GM12878 (cell line): Measurements from ENCODE around the gene OR6B1. TPM values are rescaled to one million over a fixed set of nuclear protein-coding genes. Genes with fewer than 3 reads are reported as not detected.

Experiments
- ATAC-seq: fragments of 200-7000 bp; cut with Tn5 transposase; 3 replicates; pipeline ENCODE4 v1.9.1; 2020; ENCODE audit warnings: mild to moderate bottlenecking, moderate library complexity
- BruUV-seq: library from RNA; stranded (reverse); fragments of 400-500 nt; replicated peaks from 2 replicates; lab custom pipeline; 2021; lab: Mats Ljungman, UMichigan
- CTCF ChIA-PET: fragments of 300-600 bp; sonication (Branson Sonifier 250); formaldehyde crosslinking; extraction: SDS; loops from one replicate; lab custom pipeline; 2021; ENCODE audit warnings: inconsistent platforms; lab: Yijun Ruan, JAX
- POLR2A ChIA-PET: fragments of 350-600 bp; formaldehyde crosslinking; extraction: SDS; loops from one replicate; lab custom pipeline; 2021; ENCODE audit warnings: inconsistent platforms; lab: Charles Lee
- RAD21 ChIA-PET: fragments of 300-600 bp; sonication (Branson Sonifier 250); formaldehyde crosslinking; loops from one replicate; lab custom pipeline; 2023; ENCODE audit warnings: antibody characterized with exemption; ENCODE audit not compliant: unreplicated experiment; lab: Charles Lee
- SMC1A ChIA-PET: fragments of 300-600 bp; sonication (Branson Sonifier 250); formaldehyde crosslinking; loops from one replicate; lab custom pipeline; 2023; ENCODE audit not compliant: unreplicated experiment, uncharacterized antibody; lab: Charles Lee
- DNase-seq: peaks from one replicate; pipeline ENCODE4 v3.0.0-alpha.2; 2011; ENCODE audit warnings: low read depth, low spot score
- FAIRE-seq: peaks from 3 replicates; lab custom pipeline; 2011; peaks lifted over from hg19 to GRCh38; lab: Jason Lieb, UNC
- H2AFZ ChIP-seq: 2 replicates; pipeline ENCODE4 v1.6.0; 2011; ENCODE audit warnings: low read depth, low read length, control low read depth; ENCODE audit not compliant: control insufficient read depth
- H3K27ac ChIP-seq: 2 replicates; pipeline ENCODE4 v1.5.1; 2011; ENCODE audit warnings: control low read depth; ENCODE audit not compliant: control insufficient read depth, insufficient read depth
- H3K27me3 ChIP-seq, 2 experiments: replicated peaks in 1 of 2; 2 replicates each; pipeline versions ENCODE4 v1.6.0 to v1.6.1; 2011; ENCODE audit warnings: low read length in 1 of 2; ENCODE audit not compliant: control insufficient read depth in 2 of 2, insufficient read depth in 2 of 2
- H3K36me3 ChIP-seq, 2 experiments: 2 replicates each; pipeline ENCODE4 v1.5.1; 2011; ENCODE audit warnings: low read length in 1 of 2; ENCODE audit not compliant: control insufficient read depth in 2 of 2, insufficient read depth in 2 of 2
- H3K4me1 ChIP-seq: 2 replicates; pipeline ENCODE4 v1.6.1; 2011; ENCODE audit warnings: mild to moderate bottlenecking, low read length, moderate library complexity, mixed read lengths; ENCODE audit not compliant: control insufficient read depth, insufficient read depth
- H3K4me2 ChIP-seq: 2 replicates; pipeline ENCODE4 v1.6.0; 2011; ENCODE audit warnings: control low read depth; ENCODE audit not compliant: control insufficient read depth, insufficient read depth
- H3K4me3 ChIP-seq: fragments of 200-600 bp; sonication (generic); 2 replicates; pipeline ENCODE4 v1.5.1; 2016
- H3K79me2 ChIP-seq: 2 replicates; pipeline ENCODE4 v1.6.0; 2011; ENCODE audit warnings: low read length; ENCODE audit not compliant: control insufficient read depth, insufficient read depth
- H3K9ac ChIP-seq: 2 replicates; pipeline ENCODE4 v1.8.0; 2011; ENCODE audit warnings: low read length, control low read depth, mixed read lengths; ENCODE audit not compliant: control insufficient read depth, insufficient read depth
- H3K9me3 ChIP-seq: replicated peaks from 3 replicates; pipeline ENCODE4 v1.5.1; 2011; ENCODE audit warnings: mild to moderate bottlenecking, low read length; ENCODE audit not compliant: control insufficient read depth, insufficient read depth
- H4K20me1 ChIP-seq: 2 replicates; pipeline ENCODE4 v1.6.0; 2011; ENCODE audit not compliant: control insufficient read depth, insufficient read depth
- ATF7 ChIP-seq: fragments of 450-650 bp; IDR thresholded peaks from 2 replicates; pipeline ENCODE4 v1.6.1; 2016; ENCODE audit warnings: low read depth, mild to moderate bottlenecking
- EED ChIP-seq: sonication (generic); IDR thresholded peaks from 2 replicates; pipeline ENCODE4 v1.6.1; 2016; ENCODE audit warnings: antibody characterized with exemption, low read depth
- EP300 ChIP-seq, 2 experiments: fragments of 150-350 bp in 1 of 2; IDR thresholded peaks; 2 replicates each; pipeline ENCODE4 v1.6.1; 2011 to 2012; ENCODE audit warnings: low read depth in 2 of 2, low read length in 2 of 2, borderline replicate concordance in 1 of 2, improper control_type of control experiment in 1 of 2, inconsistent platforms in 1 of 2; ENCODE audit not compliant: control insufficient read depth in 1 of 2
- IRF3 ChIP-seq: fragments of 450-650 bp; IDR thresholded peaks from 2 replicates; pipeline ENCODE4 v1.6.1; 2014; ENCODE audit warnings: mild to moderate bottlenecking
- MYB ChIP-seq: fragments of 150-350 bp; IDR thresholded peaks from 2 replicates; pipeline ENCODE4 v1.6.1; 2014; ENCODE audit warnings: mild to moderate bottlenecking, low read depth, low read length, borderline replicate concordance
- NFYA ChIP-seq: IDR thresholded peaks from 2 replicates; pipeline ENCODE4 v1.6.1; 2011; ENCODE audit warnings: low read depth, mild to moderate bottlenecking, low read length, improper control_type of control experiment, borderline replicate concordance
- POLR2A ChIP-seq: IDR thresholded peaks from 2 replicates; pipeline ENCODE4 v1.6.1; 2011; ENCODE audit warnings: low read depth, mild to moderate bottlenecking, low read length
- PRDM15 ChIP-seq: fragments of 450-650 bp; formaldehyde crosslinking; IDR thresholded peaks from 2 replicates; pipeline ENCODE4 v1.4.0; 2020; ENCODE audit warnings: mild to moderate bottlenecking, moderate library complexity
- SKIL ChIP-seq: fragments of 450-650 bp; IDR thresholded peaks from 2 replicates; pipeline ENCODE4 v1.6.1; 2017; ENCODE audit warnings: mild to moderate bottlenecking, low read depth, inconsistent platforms; ENCODE audit not compliant: poor library complexity, severe bottlenecking
- SPI1 ChIP-seq: IDR thresholded peaks from 2 replicates; pipeline ENCODE4 v1.6.1; 2011; ENCODE audit warnings: low read depth, mild to moderate bottlenecking, low read length, moderate library complexity, borderline replicate concordance; ENCODE audit not compliant: insufficient read depth
- YBX1 ChIP-seq: fragments of 450-650 bp; IDR thresholded peaks from 2 replicates; pipeline ENCODE4 v1.6.1; 2016; ENCODE audit warnings: antibody characterized with exemption
- WGBS: methylation state at CpG from one replicate; pipeline ENCODE4 v1.1.6; 2016; ENCODE audit warnings: low lambda C conversion rate; ENCODE audit not compliant: insufficient replicate concordance, insufficient coverage; ENCODE audit errors: missing lambda C conversion rate; 5-methylcytosine and 5-hydroxymethylcytosine counted together
- in situ Hi-C: fragments of 300-500 bp; cut with MboI; formaldehyde crosslinking; loops from 9 replicates; pipeline ENCODE4 v1.14.3; 2018; ENCODE audit warnings: mixed read lengths
- intact Hi-C: fragments of 100-400 bp; cut with micrococcal nuclease; formaldehyde crosslinking; loops from one replicate; pipeline ENCODE4 v1.14.2; 2022; ENCODE audit not compliant: unreplicated experiment
- polyA plus RNA-seq, 11 experiments: library from polyadenylated mRNA; depleted of rRNA in 4 of 11; unstranded in 6 of 11; stranded (reverse) in 5 of 11; fragments of >200 nt; fragmentation: Nextera tagmentation in 4 of 11; fragmentation: Illumina TruSeq in 1 of 11; extraction: Ambion mirVana in 4 of 11; extraction: Trizol in 1 of 11; gene quantifications; 1 replicate in 1 of 11; 2 replicates in 10 of 11; pipeline versions ENCODE4 v1.2.1 to v1.2.3, GENCODE V29; 2011 to 2016; ENCODE audit warnings: inconsistent platforms in 2 of 11, missing spikeins in 2 of 11, low read depth in 1 of 11
- total RNA-seq, 4 experiments: library from RNA; depleted of rRNA in 3 of 4; stranded (reverse); fragments of >200 nt in 3 of 4; fragmentation: Illumina TruSeq in 1 of 4; extraction: Trizol in 1 of 4; gene quantifications; 2 replicates each; pipeline versions ENCODE4 v1.2.1 to v1.2.3, GENCODE V29; 2013 to 2021

The OR6B1 gene
- total and polyA plus RNA-seq, 10 of the 15 experiments (the other 5 are each of a cell fraction or from before 2014, with no cell fraction given): not detected

- CTCF ChIA-PET: no interaction called here
- TF ChIP-seq EP300 (IDR thresholded peaks at IDR 0.05; ENCODE audit: borderline replicate concordance in 1 of 2, control insufficient read depth in 1 of 2, low read depth in 2 of 2, low read length in 2 of 2) (no peak), NFYA (no peak), IRF3 (no peak)
- ATAC-seq (no peak), FAIRE-seq (no peak), DNase-seq (no peak)
- no peak overlapping the region for H3K27ac ChIP-seq
- no peak overlapping the region for H3K9ac ChIP-seq
- 27% methylated on average over 2 of the region's 2 CpGs for WGBS
- H3K36me3 ChIP-seq: no peaks in the 10 kb centered on the region
- H3K4me1 ChIP-seq: no peaks in the 10 kb centered on the region
- no peaks in the 10 kb centered on the region for H3K27me3 ChIP-seq
- SMC1A ChIA-PET: no interaction called here
- RAD21 ChIA-PET: no interaction called here
- BruUV-seq: no TSS peak
- H3K9me3 ChIP-seq: no peaks in the 10 kb centered on the region
- intact Hi-C loops (no loop called here), in situ Hi-C loops (no loop called here)
- no peaks in the 10 kb centered on the region for H4K20me1 ChIP-seq
- H2AFZ ChIP-seq: no peak overlapping the region
- no peaks in the 10 kb centered on the region for H3K79me2 ChIP-seq
- POLR2A ChIA-PET: no interaction called here
- H3K4me3 ChIP-seq: no peak overlapping the region
- no peak overlapping the region for H3K4me2 ChIP-seq
Measured at GRCh38 chr7:143965280-143965679, 34.8 kb upstream of the OR6B1 start.

GRCh38 chr7:143967398-143967797 lies 32.7 kb upstream of the OR6B1 start:
- Histone ChIP-seq H3K27ac (no peak overlapping the region), H3K27me3 (no peaks in the 10 kb centered on the region), H3K4me3 (no peak overlapping the region), H2AFZ (no peak overlapping the region), H3K9me3 (no peaks in the 10 kb centered on the region), H3K4me1 (no peaks in the 10 kb centered on the region), H3K79me2 (no peaks in the 10 kb centered on the region), H3K4me2 (no peak overlapping the region), H3K36me3 (no peaks in the 10 kb centered on the region), H3K9ac (no peak overlapping the region), H4K20me1 (no peaks in the 10 kb centered on the region)
- SMC1A ChIA-PET: interaction anchor here (1.1 kb wide), 1 partner anchor 8 kb away, joined by 4 read pairs; no protein-coding TSS in a partner anchor
- DNase-seq (no peak), ATAC-seq (no peak), FAIRE-seq (no peak)
- CTCF ChIA-PET: no interaction called here
- intact Hi-C loops (no loop called here), in situ Hi-C loops (no loop called here)
- POLR2A ChIA-PET: no interaction called here
- RAD21 ChIA-PET: no interaction called here
- 11% methylated on average over 4 of the region's 4 CpGs for WGBS
- BruUV-seq: no TSS peak
- TF ChIP-seq EED (no peak), SKIL (no peak), YBX1 (no peak), MYB (no peak), POLR2A (no peak), PRDM15 (no peak), ATF7 (no peak), SPI1 (no peak)
